Activated CD8-positive, alpha-beta memory T cell treated with anti-CD3 and anti-CD28 coated beads, Interleukin-2, amount 50 U/mL, for 48 hours (primary cell): ENCODE data around the gene WFDC12.

ENCODE experiments used
- DNase-seq: peaks from one replicate; pipeline ENCODE4 v3.0.0-alpha.2; 2020

Gene WFDC12

DNA sequence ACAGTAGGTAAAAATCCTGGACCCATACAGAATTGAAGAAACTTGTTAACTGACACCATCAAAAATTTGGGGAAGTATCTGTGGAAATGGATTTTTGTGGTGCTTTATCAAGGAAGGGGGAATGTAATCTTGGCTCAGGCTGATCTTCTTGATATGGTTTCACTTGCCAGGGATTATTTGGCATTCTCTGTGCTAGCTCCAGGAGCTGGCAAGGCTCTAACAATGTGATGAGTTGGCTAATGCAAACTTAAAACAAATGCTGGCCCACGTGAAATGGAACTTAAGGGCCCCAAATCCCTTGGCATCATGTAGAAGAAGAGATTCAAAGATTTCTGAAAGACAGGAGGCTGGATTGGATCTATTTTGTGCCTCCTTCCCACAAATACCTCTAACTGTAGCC lies 36.5 kb downstream of the WFDC12 start:
- no peak for DNase-seq

DNA sequence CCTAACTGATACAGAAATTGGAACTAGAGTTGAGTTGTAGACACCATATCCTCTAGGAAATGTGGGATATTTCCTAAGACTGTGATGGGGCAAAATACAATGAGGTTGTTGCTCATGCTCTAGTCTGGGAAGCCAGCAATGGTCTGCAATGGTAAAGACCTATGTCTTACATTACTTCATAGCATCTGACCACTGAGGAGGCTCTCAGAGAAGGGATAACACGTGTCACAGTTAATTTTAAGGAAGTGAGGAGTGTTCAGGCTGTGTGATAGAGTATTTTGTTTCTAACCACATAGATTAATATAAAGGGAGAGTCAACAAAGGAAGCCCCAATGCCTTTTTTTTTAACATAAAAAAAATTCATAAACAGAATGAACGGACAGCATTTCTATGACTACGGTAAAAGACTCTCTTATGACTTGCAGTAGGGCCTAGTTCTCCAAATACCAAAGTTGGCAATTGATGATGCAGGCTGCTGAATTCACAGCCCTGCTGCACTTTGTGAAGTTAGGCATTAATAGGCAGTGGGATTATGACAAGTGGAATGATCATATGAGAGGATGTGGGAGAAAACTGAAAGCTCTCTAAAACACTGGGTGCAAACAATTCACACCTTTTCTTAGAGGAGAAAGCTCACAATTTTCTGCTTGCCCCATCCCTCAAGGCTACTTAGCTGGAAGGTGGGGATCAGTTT lies 37.0 kb downstream of the WFDC12 start:
- no peak for DNase-seq

GRCh38 chr20:45085867-45086266 lies 38.4 kb downstream of the WFDC12 start:
- no peak for DNase-seq

GRCh38 chr20:45085289-45085688 lies 39.0 kb downstream of the WFDC12 start:
- no peak for DNase-seq

DNA sequence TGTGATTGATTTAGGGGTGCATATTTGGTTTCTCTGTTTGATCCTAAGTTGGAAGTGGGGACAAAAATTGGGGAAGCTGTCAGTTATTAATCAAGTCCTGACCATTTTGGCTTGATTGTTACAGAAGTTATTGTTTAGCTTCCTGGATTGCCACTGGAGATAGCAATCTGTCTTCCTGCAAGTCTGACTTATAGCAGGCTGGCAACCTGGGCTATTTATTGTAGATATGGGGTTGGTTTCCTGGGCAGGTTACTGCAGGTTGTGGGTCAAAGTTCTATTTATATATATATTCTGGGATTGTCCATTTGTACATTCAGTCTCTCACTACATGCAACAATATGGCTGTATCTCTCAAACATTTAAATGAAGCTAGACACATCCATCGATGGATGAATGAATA lies 41.1 kb downstream of the WFDC12 start:
- no peak for DNase-seq

- DNase-seq: no peak
These were observed 41.8 kb downstream of the WFDC12 start for GRCh38 chr20:45082468-45082867.

DNA sequence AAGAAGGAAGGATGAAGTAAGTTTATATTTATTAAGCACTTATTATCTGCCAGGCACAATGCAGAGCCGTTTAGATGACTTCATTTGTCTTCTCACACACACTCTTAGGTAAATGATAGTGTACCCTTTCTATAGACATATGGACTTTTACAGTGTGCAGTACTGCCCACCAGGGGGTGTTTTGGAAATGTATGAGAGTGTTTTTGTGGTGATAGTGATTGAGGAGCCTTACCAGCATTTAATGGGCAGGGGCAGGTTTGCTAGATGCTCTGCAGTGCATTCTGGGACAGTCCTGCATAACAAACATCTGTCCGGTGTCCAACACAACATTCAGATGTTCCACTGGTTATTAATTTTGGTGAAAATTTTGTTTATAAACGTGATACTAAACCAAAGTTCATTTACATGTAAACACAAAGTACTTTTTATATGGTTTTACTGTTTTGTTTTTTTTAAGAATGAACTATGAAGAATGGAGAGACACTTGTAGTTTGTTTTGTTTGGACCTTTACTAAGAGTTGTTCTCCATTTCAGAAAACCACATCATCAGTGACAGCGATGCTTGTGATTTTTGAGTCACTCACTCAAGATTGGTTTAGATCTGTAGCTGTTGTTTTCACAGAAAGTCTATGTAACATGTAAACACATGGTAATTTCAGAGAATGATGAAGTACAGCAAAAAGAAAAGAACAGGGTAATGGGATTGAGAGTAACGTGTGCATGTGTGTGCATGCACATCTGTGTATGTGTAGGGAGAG lies 43.2 kb downstream of the WFDC12 start:
- DNase-seq: no peak

DNA sequence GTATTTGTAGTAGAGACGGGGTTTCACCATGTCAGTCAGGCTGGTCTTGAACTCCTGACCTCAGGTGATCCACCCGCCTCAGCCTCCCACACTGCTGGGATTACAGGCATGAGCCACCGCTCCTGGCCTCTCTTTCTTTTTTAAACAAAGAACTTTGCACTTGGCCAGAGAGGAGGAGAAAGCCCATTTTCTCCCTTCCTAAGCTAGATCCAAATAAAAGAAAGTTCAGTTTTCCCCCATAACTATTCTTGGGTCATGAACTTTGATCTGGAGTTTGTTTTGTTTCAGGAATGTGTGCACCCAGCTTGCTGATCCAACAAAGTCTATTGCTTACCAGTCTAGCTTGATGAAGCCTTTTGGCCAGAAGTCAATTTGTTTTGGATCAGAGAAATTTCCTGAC lies 46.7 kb downstream of the WFDC12 start:
- no peak for DNase-seq
